HG03571 (cell line): Measurements from ENCODE around the gene STX8.
"Not testable (repeated sequence)": the region's sequence is repeated elsewhere in the genome, so short reads cannot be mapped to it uniquely, and the experiment has no call there.

ENCODE experiments used
- ATAC-seq: cut with Tn5 transposase; IDR thresholded peaks from one replicate; pipeline ENCODE4 v1.9.1; 2021; ENCODE audit not compliant: unreplicated experiment

The STX8 gene

GRCh38 chr17:9270921-9271320, 304.7 kb downstream of the STX8 start:
- ATAC-seq, result no peak

GRCh38 chr17:9269350-9270035, 306.1 kb downstream of the STX8 start:
- no peak for ATAC-seq

- no peak for ATAC-seq
These were observed 307.1 kb downstream of the STX8 start for GRCh38 chr17:9268546-9268945.

GRCh38 chr17:9266697-9267117, 308.9 kb downstream of the STX8 start:
- ATAC-seq, result no peak

GRCh38 chr17:9266031-9266680, 309.5 kb downstream of the STX8 start:
- no peak for ATAC-seq

GRCh38 chr17:9261081-9262012, 314.3 kb downstream of the STX8 start:
- ATAC-seq, result no peak

- ATAC-seq, result no peak
These were observed 316.2 kb downstream of the STX8 start for GRCh38 chr17:9259419-9259818.

- no peak for ATAC-seq
These were observed 317.3 kb downstream of the STX8 start for GRCh38 chr17:9258115-9259015.

DNA sequence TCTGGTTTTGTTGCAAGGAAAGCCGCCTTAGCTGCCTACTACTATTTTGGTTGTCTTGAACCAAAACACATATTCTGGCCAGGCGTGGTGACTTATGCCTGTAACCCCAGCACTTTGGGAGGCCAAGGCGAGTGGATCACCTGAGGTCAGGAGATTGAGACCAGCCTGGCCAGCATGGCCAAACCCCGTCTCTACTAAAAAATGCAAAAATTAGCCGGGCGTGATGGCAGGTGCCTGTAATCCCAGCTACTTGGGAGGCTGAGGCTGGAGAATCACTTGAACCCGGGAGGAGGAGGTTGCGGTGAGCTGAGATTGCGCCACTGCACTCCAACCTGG, 318.0 kb downstream of the STX8 start:
- ATAC-seq, result not testable (repeated sequence)

GRCh38 chr17:9256751-9257629, 318.6 kb downstream of the STX8 start:
- no peak for ATAC-seq

GRCh38 chr17:9256361-9256750, 319.3 kb downstream of the STX8 start:
- no peak for ATAC-seq

DNA sequence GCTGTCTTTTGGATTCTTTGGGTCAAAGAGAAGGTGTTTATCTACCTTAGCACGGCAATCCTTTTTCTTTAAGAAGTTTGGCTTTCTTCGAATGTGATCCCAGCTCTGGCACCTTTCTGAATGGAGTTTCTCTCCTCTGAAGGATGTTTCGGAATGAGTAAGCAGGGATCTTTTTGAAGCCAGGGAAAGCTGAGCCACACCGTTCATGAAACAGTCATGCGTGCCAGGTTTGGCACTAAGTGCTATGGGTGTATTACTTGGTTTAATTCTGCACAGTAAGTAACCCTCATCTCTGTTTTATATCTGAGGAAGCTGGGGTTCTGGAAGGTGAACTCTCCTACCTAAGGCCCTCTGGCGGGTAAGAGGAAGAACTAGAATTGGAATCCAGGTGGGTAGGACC, 319.8 kb downstream of the STX8 start:
- no peak for ATAC-seq

GRCh38 chr17:9254841-9255240, 320.8 kb downstream of the STX8 start:
- ATAC-seq, result no peak

GRCh38 chr17:9253308-9253707, 322.3 kb downstream of the STX8 start:
- ATAC-seq, result no peak

DNA sequence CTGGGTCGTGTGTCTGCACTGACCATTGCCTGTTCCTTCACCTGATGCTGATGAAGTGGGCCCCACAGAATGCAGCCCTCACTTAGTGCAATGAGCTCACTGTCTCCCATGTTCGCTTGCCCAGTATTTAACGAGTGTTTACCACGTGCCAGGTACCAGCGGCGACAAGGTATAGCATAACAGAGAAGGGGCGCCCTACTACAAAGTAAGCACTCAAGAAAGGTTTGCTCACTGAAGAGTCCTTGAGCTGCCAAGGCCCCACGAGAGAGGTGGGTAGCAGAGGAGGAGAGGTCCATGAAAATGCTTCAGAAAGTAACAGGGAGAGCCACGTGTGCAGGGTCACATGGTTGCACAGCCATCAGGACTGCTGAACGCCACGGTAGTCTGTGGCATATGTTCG, 324.3 kb downstream of the STX8 start:
- ATAC-seq, result no peak

DNA sequence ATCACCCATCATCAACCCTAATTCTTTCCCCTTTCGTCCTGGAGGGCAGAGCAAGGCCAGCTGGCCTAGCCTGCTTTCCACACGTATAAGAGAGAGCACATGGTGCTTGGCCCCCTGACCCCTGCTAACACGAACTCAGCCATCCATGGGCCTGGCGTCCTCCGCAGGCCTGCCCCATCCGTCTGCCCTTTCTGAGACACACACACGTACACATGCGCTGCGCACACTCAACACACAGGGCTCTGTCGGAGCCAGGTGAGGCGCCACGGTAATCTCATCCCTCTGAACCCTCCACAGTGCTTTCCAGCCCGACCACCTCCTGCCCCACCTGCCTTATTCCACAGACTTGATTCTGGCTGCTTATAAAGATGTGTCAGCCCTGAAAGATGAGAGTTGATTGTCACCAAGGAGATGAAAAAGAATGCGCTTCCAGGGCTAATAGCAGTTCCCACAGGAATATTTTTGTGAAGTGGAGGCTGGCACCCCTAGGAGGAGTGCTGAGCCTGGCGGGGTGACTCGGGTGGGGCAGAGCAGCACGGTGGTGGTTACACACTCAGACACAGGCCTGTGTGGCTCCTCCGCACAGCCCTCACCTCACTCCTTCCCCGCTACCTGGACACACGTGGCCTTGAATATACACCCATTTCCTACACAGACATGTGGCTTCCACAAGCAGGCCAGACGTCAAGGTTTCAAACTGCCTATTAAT, 326.2 kb downstream of the STX8 start:
- no peak for ATAC-seq

- no peak for ATAC-seq
These were observed 328.1 kb downstream of the STX8 start for GRCh38 chr17:9247401-9247938.

DNA sequence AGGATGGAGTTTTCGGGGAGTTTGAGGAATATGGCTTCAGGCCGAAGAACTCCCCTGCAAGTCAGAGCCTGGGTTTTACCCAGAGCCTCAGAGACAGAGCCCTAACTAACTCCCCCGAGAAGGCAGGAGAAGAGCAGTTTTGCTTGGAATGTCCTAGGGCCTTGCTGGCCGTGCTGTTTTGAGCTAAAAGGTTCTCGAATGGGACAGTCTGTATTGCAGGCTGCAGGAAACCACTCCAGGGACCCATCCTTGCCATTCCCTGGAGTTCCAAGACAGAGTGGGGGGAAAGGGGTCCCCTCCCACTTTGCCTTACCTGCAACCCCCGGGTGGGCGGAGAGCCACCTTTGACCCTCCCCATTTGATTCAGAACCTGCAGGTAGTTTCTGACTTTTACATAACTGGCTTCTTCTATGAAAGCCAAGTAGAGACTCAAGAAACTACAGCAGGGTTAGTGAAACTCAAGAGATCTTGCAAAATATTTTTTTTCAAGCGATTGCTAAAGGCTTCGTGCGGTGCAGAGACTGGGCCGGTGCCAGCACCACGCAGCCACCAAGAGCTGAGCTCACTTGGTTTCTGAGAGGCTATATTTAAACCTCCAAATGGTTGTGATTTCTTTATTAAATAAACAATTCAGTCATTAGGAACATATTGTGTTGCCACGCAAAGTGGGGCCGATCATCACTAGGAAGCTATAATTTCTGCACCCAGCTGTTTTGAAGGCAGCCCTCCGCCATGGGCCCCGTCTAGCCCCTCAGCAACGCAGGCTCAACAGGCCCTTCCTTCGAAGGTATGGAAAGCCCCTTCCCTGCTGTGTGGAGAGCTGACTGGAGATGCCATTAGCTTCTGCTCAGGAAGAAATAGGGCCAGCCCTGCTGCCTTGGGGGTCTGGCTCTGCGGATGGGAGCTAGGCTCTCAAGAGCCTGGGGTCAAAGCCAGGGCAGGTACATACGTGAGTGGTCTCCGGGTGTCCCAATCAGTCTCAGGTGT, 331.3 kb downstream of the STX8 start:
- ATAC-seq, result no peak
